ENCODE data around the gene KIF15.
"Not testable (repeated sequence)": the region's sequence is repeated elsewhere in the genome, so short reads cannot be mapped to it uniquely, and the experiment has no call there.

KIF15 gene, protein sequence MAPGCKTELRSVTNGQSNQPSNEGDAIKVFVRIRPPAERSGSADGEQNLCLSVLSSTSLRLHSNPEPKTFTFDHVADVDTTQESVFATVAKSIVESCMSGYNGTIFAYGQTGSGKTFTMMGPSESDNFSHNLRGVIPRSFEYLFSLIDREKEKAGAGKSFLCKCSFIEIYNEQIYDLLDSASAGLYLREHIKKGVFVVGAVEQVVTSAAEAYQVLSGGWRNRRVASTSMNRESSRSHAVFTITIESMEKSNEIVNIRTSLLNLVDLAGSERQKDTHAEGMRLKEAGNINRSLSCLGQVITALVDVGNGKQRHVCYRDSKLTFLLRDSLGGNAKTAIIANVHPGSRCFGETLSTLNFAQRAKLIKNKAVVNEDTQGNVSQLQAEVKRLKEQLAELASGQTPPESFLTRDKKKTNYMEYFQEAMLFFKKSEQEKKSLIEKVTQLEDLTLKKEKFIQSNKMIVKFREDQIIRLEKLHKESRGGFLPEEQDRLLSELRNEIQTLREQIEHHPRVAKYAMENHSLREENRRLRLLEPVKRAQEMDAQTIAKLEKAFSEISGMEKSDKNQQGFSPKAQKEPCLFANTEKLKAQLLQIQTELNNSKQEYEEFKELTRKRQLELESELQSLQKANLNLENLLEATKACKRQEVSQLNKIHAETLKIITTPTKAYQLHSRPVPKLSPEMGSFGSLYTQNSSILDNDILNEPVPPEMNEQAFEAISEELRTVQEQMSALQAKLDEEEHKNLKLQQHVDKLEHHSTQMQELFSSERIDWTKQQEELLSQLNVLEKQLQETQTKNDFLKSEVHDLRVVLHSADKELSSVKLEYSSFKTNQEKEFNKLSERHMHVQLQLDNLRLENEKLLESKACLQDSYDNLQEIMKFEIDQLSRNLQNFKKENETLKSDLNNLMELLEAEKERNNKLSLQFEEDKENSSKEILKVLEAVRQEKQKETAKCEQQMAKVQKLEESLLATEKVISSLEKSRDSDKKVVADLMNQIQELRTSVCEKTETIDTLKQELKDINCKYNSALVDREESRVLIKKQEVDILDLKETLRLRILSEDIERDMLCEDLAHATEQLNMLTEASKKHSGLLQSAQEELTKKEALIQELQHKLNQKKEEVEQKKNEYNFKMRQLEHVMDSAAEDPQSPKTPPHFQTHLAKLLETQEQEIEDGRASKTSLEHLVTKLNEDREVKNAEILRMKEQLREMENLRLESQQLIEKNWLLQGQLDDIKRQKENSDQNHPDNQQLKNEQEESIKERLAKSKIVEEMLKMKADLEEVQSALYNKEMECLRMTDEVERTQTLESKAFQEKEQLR (N-terminal part only)

DNA sequence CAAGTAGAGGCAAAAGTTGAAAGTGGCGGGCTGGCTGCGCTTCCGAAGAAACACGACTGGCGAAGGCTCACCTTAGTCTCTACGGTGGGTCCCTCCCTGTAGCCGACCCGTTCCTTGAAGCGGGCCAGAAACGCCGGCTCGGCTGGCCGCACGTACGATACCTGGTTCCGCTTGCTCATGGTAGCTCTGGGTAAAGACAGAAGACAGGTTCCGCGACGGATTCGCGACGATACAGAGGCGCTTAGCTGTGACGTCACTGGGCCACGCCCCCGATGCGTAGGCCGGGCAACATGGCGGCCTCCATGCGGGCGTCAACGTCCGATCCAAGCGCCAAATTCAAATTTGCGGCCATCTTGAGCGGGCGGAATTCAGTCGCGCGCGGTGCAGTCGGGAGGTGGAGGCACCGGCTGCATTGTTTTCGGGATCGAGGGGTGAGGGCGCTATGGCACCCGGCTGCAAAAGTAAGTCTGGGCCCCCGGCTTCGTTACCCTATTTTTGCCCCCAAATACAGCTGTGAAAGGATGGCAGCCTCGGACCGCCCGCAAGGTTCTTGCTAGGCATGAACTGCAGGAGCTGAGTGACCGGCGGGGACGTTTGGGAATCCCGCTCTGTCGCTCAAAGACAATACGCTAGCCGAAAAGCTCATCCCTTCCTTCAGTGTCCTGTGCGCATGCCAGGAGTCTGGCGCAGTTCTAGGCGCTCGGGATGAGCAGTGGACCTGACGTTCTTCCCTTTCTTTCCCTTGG is at the start of gene KIF15, which contains the start of gene KIAA1143:
KIF15 (plus strand) TSS at position 371 of the 746 bp plus-strand sequence; CDS start at position 443, 72 bp downstream.
KIAA1143 (minus strand) TSS at position 196 of the 746 bp plus-strand sequence; CDS start at position 179, 17 bp downstream.
- DNase-seq: peak; percentile 96

DNA sequence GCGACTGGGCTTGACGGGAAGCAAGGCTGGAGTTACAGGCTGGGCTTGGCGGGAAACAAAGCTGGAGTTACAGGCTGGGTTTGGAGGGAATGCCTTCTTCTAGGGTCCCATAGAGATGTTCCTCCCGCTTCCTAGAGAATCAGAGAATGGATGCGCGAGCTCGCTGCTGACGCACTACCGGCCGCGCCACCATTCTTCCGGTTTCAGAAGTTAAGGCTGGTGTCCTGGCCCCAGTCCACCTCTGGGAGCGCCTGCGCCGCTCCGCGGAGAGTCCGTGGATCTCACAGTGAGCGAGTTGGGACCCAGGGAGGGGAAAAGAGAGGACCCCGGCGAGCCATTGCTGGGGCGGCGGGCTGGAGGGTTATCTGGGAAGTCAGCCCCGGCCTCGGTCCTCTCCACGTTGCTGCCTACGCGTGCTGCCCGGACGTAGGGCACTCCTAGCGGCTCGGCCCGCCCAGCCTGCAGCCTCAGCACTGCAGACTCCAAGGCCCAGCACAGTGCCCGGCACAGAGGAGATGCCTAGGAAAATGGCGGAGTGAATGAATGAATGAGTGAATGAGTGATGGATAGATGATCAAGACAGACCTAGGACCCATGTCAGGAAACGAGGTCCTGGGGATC is 49.0 kb upstream of the KIF15 start, which contains the start of gene ZNF502:
ZNF502 (plus strand) TSS at position 206 of the 621 bp plus-strand sequence. CDS start 7,602 bp downstream, outside the sequence.
- peak; percentile 55 for DNase-seq

DNA sequence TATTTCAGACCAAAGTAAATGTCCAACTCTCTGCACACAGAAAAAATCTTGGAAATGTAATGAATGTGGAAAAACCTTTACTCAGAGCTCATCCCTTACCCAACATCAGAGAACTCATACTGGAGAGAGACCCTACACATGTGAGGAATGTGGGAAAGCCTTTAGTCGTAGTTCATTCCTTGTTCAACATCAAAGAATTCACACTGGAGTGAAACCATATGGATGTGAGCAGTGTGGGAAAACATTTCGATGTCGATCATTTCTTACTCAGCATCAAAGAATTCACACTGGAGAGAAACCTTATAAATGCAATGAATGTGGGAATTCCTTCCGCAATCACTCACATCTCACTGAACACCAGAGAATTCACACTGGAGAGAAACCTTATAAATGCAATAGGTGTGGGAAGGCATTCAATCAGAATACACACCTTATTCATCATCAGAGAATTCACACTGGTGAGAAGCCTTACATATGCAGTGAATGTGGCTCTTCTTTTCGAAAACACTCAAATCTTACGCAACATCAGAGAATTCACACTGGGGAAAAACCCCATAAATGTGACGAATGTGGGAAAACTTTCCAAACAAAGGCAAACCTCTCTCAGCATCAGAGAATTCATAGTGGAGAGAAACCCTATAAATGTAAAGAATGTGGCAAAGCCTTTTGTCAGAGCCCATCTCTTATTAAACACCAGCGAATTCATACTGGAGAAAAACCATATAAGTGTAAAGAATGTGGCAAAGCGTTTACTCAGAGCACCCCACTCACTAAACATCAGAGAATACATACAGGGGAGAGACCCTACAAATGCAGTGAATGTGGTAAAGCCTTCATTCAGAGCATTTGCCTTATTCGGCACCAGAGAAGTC is 40.1 kb upstream of the KIF15 start:
- DNase-seq: no peak

DNA sequence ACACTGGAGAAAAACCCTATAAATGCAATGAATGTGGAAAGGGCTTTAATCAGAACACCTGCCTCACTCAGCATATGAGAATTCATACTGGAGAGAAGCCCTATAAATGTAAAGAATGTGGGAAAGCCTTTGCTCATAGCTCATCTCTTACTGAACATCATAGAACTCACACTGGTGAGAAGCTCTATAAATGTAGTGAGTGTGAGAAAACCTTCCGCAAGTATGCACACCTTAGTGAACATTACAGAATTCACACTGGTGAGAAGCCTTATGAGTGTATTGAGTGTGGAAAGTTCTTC is 39.5 kb upstream of the KIF15 start:
- no peak for DNase-seq

DNA sequence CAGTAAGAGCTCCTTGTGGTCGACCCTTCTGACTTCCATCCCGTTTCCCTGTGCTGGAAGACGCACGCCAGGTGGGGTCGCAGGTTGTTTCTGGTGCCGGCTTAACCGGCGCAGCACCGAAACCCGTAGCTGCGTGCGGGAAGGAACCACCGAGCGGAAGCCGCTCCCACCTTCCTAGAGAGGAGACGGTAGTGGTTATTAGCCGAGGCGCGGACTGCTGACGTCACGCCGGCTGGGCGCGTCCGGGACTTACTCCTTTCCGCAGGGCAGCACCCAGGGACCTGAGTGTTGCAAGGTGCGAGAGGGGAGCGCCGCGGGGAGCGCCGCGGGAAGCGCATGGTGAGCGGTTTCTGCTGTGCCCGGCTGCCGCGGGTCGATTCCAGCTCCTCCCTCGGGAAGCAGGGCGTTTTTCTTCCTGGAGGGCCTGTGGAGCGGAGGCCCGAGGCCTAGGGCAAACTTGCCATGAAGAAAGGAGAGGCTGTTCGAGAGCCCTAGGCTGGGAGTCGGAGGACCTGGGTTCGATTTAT is 32.1 kb upstream of the KIF15 start, which contains the start of gene ZNF501:
ZNF501 (plus strand) TSS at position 252 of the 527 bp plus-strand sequence. CDS start 4,787 bp downstream, outside the sequence.
- peak; percentile 87 for DNase-seq

DNA sequence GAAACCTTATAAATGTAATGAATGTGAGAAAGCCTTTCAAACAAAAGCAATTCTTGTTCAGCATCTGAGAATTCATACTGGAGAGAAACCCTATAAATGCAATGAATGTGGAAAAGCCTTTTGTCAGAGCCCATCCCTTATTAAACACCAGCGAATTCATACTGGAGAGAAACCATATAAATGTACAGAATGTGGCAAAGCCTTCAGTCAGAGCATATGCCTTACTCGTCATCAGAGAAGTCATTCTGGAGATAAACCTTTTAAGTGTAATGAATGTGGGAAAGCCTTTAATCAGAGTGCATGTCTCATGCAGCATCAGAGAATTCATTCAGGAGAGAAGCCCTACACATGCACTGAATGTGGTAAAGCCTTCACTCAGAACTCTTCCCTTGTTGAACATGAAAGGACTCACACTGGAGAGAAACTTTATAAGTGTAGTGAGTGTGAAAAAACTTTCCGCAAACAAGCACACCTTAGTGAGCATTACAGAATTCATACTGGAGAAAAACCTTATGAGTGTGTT is 26.9 kb upstream of the KIF15 start:
- DNase-seq: no peak

DNA sequence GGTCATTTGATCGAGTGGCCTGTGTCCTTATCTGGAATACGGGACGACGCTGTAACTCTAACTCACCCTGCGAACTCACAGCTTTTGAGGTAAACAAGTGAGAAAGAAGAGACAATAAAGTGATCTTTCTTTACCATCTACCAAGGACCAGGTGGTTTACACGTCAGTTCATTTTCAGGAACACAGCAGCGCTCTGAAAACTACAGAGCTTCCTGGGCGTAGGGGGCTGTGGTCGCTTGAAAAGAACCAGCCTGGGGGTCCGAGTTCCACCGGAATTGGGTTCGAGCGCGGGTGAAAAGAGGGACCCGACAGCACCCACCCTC is 532 bp upstream of the KIF15 start:
- DNase-seq: no peak

DNA sequence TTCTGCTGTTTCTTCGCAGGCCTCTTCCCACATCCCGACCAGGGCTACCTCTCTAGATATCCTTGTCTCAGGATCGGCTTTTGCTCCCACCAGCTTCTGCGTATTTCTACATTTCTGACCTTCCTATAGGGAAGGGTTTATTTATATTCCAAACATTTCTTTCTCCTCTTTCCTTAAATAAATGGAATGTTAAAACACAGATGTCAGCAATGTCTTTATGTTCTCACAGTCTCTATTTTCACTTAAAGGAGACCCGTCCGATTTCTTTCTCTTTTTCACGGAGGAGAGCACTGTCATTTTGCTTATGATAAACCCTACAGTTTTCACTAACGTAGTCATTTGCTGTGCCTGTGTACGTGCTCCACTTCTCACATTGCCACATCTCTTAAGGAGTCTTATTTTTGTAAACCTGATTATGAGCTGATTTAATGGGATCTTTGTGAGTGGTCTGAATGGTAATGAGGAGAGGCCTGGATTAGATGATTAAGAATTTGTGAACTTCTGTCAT is 630 bp downstream of the KIF15 start:
- no peak for DNase-seq

DNA sequence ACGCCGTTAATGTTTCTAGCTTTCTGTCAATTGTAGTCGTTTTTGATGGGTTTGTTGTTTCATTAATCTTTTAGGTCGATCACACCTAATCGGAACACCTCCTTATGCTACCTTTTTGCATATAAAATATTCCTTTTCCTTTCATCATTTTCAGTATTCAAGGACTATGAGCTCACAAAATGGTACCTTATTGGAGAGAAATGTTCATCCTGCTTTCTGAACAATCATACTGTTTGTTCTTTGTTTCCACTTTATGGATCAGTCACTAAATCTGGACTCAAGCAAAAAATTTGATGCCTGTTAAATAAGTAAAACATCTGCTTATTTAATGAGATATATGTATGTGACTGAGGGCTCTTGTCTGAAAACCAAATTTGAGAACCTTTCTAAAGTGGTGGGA is 1.1 kb downstream of the KIF15 start:
- DNase-seq: no peak

DNA sequence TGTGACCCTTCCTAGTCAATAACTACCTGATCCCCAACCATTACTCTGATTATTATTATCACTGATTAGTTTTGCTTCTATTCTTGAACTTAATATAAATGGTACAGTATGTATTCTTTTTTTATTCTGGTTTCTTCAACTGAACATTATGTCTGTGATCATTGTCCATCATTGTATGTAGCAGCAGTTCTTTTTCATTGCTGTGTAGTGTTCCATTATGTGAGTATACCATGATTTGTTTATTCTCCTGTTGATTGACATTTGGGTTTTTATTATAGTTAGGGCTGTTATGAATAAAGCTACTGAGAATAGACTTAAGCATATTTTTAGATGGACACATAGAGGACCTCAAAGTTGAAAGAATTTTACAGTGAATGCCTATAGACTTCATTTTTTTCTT is 2.7 kb downstream of the KIF15 start:
- no peak for DNase-seq

DNA sequence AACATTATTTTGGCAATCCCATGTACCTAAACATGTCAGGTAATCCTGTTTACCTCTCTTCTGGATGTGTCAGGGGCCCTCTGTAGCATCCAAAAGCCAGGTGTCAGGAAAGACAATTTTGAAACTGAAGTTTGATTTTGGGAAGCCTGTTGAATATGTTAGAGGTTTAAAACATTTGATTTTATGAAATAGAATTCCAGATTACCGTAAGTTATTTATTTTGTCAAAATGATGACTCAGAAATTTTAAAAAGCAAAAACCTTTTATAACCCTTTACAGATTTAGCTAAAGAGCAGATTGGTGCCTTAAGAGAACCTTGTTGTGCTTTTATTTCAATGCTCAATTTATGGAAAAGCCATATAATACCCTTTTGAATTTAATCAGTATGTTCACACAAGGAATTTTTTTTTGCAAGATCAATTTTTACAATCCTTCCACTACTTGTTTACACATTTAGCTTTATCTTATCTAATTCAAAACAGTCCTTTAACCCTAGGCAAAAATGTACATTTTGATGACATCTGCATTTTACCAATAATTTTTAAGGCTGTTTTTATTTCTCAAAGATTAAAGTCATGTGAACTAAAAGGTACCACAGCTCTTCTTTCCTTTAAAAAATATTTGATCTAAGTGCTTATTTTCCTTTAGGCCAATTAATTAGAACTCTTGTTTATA is 10.0 kb downstream of the KIF15 start:
- DNase-seq: no peak

DNA sequence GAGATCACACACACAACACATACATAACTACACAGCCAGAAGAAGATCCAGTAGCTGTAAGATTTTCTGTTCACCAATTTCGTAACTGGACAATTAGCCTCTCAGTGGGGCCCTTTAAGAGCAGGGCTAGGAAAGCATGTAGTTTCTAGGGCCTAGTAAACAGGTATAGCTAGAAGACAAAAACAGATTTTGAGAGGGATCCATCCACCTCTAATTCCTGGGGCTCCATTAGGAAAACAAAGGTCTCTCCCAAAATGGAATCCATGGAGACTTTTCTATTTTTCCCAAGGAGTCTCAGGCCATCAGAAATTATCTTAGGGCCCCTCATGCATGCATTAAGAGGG is 10.5 kb downstream of the KIF15 start:
- DNase-seq: no peak

DNA sequence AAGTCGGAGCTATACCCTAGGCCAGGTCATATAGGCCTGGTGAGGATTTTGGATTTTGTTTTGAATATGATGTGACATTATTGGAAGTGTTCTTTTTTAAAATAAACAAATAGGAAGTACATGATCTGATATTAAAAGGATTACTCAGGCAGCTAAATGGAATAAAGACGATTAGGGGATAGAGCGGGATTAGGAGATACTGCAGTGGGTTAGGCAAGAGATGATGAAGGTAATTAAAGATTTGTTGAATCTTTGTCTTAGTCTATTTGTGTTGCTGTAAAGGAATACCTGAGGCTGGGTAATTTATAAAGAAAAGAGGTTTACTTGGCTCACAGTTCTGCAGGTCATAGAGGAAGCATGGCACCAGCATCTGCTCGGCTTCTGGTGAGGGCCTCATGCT is 21.3 kb downstream of the KIF15 start:
- no peak for DNase-seq

DNA sequence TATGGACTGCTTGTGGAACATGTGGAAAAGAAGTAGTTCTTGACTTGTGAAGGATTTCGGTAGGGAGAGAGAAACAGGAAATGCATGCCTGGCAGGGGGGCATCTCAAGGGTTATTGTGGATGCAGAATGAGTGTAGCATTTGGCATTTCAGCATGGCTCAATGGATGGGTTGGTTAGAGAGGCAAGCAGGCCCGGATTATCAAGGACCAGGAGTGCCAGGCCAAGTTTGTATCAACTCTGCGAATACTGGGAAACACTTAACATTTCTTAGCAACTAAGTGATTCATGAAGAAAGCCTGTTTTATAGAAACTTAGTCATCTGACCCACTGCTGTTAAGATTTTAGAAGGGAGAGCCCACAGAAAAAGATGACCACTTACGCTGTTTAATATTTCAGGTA is 33.6 kb downstream of the KIF15 start:
- no peak for DNase-seq

DNA sequence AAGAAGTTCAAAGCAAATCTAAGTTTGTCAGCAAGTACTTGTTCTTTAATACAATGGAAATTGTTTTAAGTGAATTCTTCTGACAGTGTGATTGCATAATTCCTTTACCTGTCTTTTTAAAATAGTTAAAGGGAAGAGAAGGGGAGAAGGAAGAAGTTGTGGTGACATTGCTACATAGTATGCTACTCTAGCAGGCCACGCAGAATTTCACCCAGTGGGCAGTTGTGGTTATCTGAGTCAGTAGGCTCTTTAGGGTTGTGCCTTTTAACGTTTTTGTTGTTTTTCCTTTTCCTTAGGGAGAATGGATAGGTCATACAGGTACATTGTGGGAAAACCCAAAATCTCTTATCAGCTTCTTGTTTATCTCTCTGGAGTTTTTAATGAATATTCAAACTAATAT is 40.4 kb downstream of the KIF15 start:
- no peak for DNase-seq

DNA sequence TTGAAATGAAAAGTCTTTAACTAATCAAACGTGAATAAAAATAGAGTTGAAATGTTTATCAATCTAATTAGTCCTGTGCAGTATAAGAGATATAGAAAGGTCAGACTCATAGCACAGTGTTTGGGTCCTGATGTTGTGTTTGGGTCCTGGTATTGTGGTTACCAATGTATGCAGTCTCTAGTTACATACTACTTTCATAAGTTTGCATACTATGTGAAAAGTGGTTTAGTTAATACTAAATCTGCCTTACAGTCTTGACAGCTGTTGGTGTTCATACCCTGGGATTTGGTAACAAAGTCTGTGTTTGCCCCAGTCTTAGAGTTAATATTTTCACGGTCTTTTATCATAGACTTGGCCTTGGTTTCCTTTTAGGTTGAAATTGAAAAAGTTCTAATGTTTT is 41.7 kb downstream of the KIF15 start:
- no peak for DNase-seq

DNA sequence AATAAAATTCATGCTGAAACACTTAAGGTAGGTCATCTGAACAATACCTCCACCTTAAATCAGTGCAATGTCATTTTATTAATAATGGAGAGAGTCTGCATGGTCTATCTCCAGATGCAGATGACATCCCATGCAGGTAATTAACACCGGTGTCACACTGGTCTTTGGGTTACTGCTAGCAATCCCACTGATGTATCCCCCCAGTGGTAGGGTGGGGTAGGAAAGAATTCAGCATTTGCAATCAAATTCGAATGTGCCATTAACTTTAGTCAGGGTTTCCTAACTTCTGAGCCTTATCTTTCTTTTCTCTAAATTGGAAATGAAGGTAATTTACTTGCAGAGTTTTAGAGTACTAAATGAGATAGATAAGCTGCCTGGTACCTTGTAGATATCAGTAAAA is 44.4 kb downstream of the KIF15 start:
- DNase-seq: no peak

DNA sequence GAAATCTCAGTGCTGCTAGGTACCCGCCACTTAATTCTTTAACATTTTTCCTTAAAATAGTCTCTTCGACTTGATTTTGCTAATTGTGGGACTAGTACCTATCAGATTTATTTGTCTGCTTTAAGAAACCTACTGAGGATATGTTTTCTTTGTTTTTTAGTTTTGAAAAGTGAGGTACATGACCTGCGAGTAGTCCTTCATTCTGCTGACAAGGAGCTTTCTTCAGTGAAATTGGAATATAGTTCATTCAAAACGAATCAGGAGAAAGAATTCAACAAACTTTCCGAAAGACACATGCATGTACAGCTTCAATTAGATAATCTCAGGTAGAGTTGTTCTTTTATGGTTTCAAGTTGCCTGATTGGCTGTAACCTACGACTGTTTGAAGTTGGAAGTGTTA is 53.2 kb downstream of the KIF15 start:
- no peak for DNase-seq

DNA sequence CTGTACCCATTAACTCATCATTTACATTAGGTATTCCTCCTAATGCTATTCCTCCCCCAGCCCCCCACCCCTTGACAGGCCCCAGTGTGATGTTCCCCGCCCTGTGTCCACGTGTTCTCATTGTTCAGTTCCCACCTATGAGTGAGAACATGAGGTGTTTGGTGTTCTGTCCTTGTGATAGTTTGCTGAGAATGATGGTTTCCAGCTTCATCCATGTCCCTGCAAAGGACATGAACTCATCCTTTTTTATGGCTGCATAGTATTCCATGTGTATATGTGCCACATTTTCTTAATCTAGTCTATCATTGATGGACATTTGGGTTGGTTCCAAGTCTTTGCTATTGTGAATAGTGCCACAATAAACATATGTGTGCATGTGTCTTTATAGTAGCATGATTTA is 54.7 kb downstream of the KIF15 start:
- DNase-seq: not testable (repeated sequence)

All from CD4-positive, alpha-beta T cell treated with Interleukin-12 subunit alpha and Interleukin-12 subunit beta, for 1 hour (primary cell).